Measurements from ENCODE around the gene INSL3. TPM values are rescaled to one million over a fixed set of nuclear protein-coding genes. Genes with fewer than 3 reads are reported as not detected.

The INSL3 gene
- total and polyA plus RNA-seq, 2 of the 13 experiments (the other 11 are each of a cell fraction or from before 2014, with no cell fraction given), result 0.30 TPM; not detected in 1

GRCh38 chr19:17865364-17866311, 44.3 kb upstream of the INSL3 start (continued):
- TF ChIP-seq ZNF382 (CRISPR knock-in tag; IDR thresholded peaks at IDR 0.05; ENCODE audit: borderline replicate concordance) (no peak), SETDB1 (CRISPR knock-in tag; IDR thresholded peaks at IDR 0.05; ENCODE audit: borderline replicate concordance) (no peak), RXRA (CRISPR knock-in tag; IDR thresholded peaks at IDR 0.05) (peak; percentile 68), HOXA3 (CRISPR knock-in tag; IDR thresholded peaks at IDR 0.05) (no peak; the same call in 1 of the 2 replicates), ZC3H13 (CRISPR knock-in tag; IDR thresholded peaks at IDR 0.05) (no peak), PPARG (CRISPR knock-in tag; conservative IDR thresholded peaks at IDR 0.05) (no peak), TFDP2 (CRISPR knock-in tag; IDR thresholded peaks at IDR 0.05) (no peak), FOXC1 (CRISPR knock-in tag; IDR thresholded peaks at IDR 0.05; ENCODE audit: borderline replicate concordance) (no peak), JDP2 (CRISPR knock-in tag; IDR thresholded peaks at IDR 0.05; ENCODE audit: borderline replicate concordance) (no peak), PAF1 (CRISPR knock-in tag; IDR thresholded peaks at IDR 0.05) (peak; percentile 84; the same call in 1 of the 2 replicates), EZH2 (conservative IDR thresholded peaks at IDR 0.05; ENCODE audit: low read depth, low read length) (no peak), AGO2 (optimal IDR thresholded peaks at IDR 0.05; ENCODE audit: low read depth, low read length) (peak; percentile 89)
- TF ChIP-seq, protein P1, sequence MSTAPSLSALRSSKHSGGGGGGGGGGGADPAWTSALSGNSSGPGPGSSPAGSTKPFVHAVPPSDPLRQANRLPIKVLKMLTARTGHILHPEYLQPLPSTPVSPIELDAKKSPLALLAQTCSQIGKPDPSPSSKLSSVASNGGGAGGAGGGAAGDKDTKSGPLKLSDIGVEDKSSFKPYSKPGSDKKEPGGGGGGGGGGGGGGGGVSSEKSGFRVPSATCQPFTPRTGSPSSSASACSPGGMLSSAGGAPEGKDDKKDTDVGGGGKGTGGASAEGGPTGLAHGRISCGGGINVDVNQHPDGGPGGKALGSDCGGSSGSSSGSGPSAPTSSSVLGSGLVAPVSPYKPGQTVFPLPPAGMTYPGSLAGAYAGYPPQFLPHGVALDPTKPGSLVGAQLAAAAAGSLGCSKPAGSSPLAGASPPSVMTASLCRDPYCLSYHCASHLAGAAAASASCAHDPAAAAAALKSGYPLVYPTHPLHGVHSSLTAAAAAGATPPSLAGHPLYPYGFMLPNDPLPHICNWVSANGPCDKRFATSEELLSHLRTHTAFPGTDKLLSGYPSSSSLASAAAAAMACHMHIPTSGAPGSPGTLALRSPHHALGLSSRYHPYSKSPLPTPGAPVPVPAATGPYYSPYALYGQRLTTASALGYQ (CRISPR knock-in tag; IDR thresholded peaks at IDR 0.05), result no peak
